DOHH2 (cell line): ENCODE data around the gene ARL15.

ENCODE experiments used
- H3F3A ChIP-seq: fragments of 200-600 bp; sonication (generic), shearing (Covaris generic); 2 replicates; pipeline ENCODE4 v1.6.0; 2016; ENCODE audit warnings: antibody characterized with exemption, mild to moderate bottlenecking; ENCODE audit not compliant: control insufficient read depth, insufficient read depth
- H3K27ac ChIP-seq: fragments of 200-600 bp; sonication (generic); 2 replicates; pipeline ENCODE4 v1.5.1; 2014; ENCODE audit warnings: low read depth, mild to moderate bottlenecking, low read length, moderate library complexity
- H3K27me3 ChIP-seq: fragments of 200-600 bp; sonication (generic); 2 replicates; pipeline ENCODE4 v1.6.1; 2014; ENCODE audit warnings: mild to moderate bottlenecking, low read length, mixed read lengths; ENCODE audit not compliant: control insufficient read depth
- H3K36me3 ChIP-seq: fragments of 200-600 bp; sonication (generic); 2 replicates; pipeline ENCODE4 v1.6.1; 2014; ENCODE audit warnings: mild to moderate bottlenecking, low read length, moderate library complexity, mixed read lengths; ENCODE audit not compliant: control insufficient read depth
- H3K4me1 ChIP-seq: fragments of 200-600 bp; sonication (generic); 2 replicates; pipeline ENCODE4 v1.6.1; 2014; ENCODE audit warnings: mild to moderate bottlenecking, low read length, mixed read lengths; ENCODE audit not compliant: control insufficient read depth
- H3K4me2 ChIP-seq: fragments of 200-600 bp; sonication (generic); 2 replicates; pipeline ENCODE4 v1.6.0; 2014; ENCODE audit warnings: mild to moderate bottlenecking, low read length, moderate library complexity
- H3K4me3 ChIP-seq: fragments of 200-600 bp; sonication (generic); 2 replicates; pipeline ENCODE4 v1.5.1; 2014; ENCODE audit warnings: mild to moderate bottlenecking, low read length, mixed read lengths
- H3K79me2 ChIP-seq: fragments of 200-600 bp; sonication (generic); 2 replicates; pipeline ENCODE4 v1.6.1; 2014; ENCODE audit warnings: mild to moderate bottlenecking, low read length, mixed read lengths; ENCODE audit not compliant: control insufficient read depth
- H3K9me2 ChIP-seq: fragments of 200-600 bp; sonication (generic); replicated peaks from 2 replicates; pipeline ENCODE4 v1.6.1; 2014; ENCODE audit warnings: mild to moderate bottlenecking, low read length, mixed read lengths; ENCODE audit not compliant: control insufficient read depth
- H3K9me3 ChIP-seq: fragments of 200-600 bp; sonication (generic); 2 replicates; pipeline ENCODE4 v1.6.1; 2014; ENCODE audit warnings: antibody characterized with exemption, low read length, mixed read lengths; ENCODE audit not compliant: control insufficient read depth, insufficient read depth
- H4K20me1 ChIP-seq: fragments of 200-600 bp; sonication (generic); 2 replicates; pipeline ENCODE4 v1.6.0; 2014; ENCODE audit warnings: low read depth, mild to moderate bottlenecking, antibody characterized with exemption, low read length, moderate library complexity; ENCODE audit not compliant: control insufficient read depth, insufficient read depth
- CTCF ChIP-seq: fragments of 200-600 bp; sonication (generic); IDR thresholded peaks from one replicate; pipeline ENCODE4 v1.5.1; 2014; ENCODE audit warnings: antibody characterized with exemption, mild to moderate bottlenecking, low read depth, low read length; ENCODE audit not compliant: poor library complexity, severe bottlenecking
- EZH2phosphoT487 ChIP-seq: fragments of 200-600 bp; sonication (generic); IDR thresholded peaks from 2 replicates; pipeline ENCODE4 v1.6.1; 2017; ENCODE audit warnings: borderline replicate concordance, mild to moderate bottlenecking, antibody characterized with exemption, low read length, moderate library complexity, mixed read lengths

Gene ARL15

DNA sequence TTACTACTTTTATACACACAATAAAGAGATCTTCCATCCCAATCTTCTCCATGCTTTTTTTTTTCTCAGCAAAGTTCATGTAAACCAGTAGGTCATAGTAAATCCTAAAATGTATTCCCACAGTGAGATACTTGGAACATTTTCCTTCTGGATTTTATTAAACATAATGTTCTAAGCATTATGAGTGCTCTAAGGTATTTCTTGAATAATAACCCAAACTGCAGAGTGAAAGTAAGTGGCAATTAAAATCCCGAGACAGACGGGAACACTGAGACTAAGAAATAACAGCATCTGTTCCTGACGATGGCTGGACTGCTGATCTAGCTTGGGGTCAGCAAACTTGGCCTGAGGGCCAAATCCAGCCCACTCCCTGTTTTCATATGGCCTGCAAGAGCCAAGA, 359.8 kb downstream of the ARL15 start:
- Histone ChIP-seq H3K36me3 (no peaks in the 10 kb centered on the region), H3K4me1 (no peaks in the 10 kb centered on the region), H3K9me3 (no peaks in the 10 kb centered on the region), H3K27me3 (no peaks in the 10 kb centered on the region), H3K27ac (no peak overlapping the region), H3F3A (no peaks in the 10 kb centered on the region), H3K79me2 (no peaks in the 10 kb centered on the region), H3K4me2 (no peak overlapping the region), H3K9me2 (no peaks in the 10 kb centered on the region), H3K4me3 (no peak overlapping the region), H4K20me1 (no peaks in the 10 kb centered on the region)
- no peak for TF ChIP-seq EZH2phosphoT487
- TF ChIP-seq CTCF = no peak

GRCh38 chr5:53948598-53948997, 361.8 kb downstream of the ARL15 start:
- Histone ChIP-seq H3K4me3 (no peak overlapping the region), H3K4me1 (no peaks in the 10 kb centered on the region), H3K36me3 (no peaks in the 10 kb centered on the region), H3K4me2 (no peak overlapping the region), H3K9me2 (no peaks in the 10 kb centered on the region), H3F3A (no peaks in the 10 kb centered on the region), H3K27ac (no peak overlapping the region), H3K27me3 (no peaks in the 10 kb centered on the region), H3K79me2 (no peaks in the 10 kb centered on the region), H4K20me1 (no peaks in the 10 kb centered on the region), H3K9me3 (no peaks in the 10 kb centered on the region)
- TF ChIP-seq CTCF = no peak
- TF ChIP-seq EZH2phosphoT487 = no peak

DNA sequence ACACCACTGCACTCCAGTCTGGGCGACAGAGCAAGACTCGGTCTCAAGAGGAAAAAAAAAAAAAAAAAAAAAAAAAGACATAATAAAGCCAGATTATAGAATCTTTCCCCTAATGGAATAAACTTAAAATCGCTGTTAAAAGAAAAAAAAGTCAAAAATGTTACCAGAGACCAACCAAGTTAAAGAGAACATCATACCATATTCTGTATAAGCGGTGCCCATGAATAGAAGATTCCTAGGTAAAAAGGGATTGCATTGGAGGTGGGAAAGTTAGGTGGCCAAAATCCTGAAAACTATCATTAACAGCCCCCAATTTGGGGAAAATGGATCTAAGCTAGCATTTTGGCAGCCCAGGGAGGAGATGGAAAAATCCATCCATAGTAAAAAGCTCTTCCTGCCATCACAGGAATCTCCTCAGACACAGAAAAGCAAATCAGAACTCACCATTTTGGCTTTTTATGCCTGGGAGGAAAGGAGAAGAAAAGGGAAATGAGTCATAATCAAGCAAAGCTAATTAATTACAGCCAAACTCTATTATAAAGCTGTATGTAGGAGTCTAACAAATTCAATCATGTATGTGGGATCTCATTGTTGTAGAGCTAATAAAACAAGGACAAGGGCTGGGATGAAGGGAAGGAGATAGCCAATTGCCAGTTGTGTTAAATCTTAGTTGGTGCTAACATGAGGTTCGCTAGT, 363.8 kb downstream of the ARL15 start:
- TF ChIP-seq EZH2phosphoT487 (no peak), CTCF (no peak)
- Histone ChIP-seq H3K27me3 (no peaks in the 10 kb centered on the region), H3K36me3 (no peaks in the 10 kb centered on the region), H3K79me2 (no peaks in the 10 kb centered on the region), H3K4me1 (no peaks in the 10 kb centered on the region), H3K4me3 (no peak overlapping the region), H3K9me3 (no peaks in the 10 kb centered on the region), H3K9me2 (no peaks in the 10 kb centered on the region), H3K27ac (no peak overlapping the region), H3F3A (no peaks in the 10 kb centered on the region), H3K4me2 (no peak overlapping the region), H4K20me1 (no peaks in the 10 kb centered on the region)
